WERI-Rb-1 (cell line): ENCODE results near the gene CD96.

Source experiments
- DNase-seq: peaks from one replicate; pipeline ENCODE4 v3.0.0-alpha.2; 2020
- H3K27ac ChIP-seq: fragments of 250-450 bp; sonication (Bioruptor Pico); 2 replicates; pipeline ENCODE4 v1.5.1; 2020; ENCODE audit warnings: mild to moderate bottlenecking, moderate library complexity
- H3K27me3 ChIP-seq: fragments of 250-450 bp; sonication (Bioruptor Pico); 2 replicates; pipeline ENCODE4 v1.5.1; 2021; ENCODE audit warnings: mild to moderate bottlenecking, low read depth, moderate library complexity; ENCODE audit not compliant: insufficient read depth, severe bottlenecking
- H3K36me3 ChIP-seq: fragments of 250-450 bp; sonication (Bioruptor Pico); 2 replicates; pipeline ENCODE4 v1.5.1; 2020; ENCODE audit warnings: mild to moderate bottlenecking, moderate library complexity
- H3K4me3 ChIP-seq: 2 replicates; pipeline ENCODE4 v1.5.1; 2011; ENCODE audit warnings: low read depth, mild to moderate bottlenecking, control low read depth, low read length
- H3K9me3 ChIP-seq: fragments of 250-450 bp; sonication (Bioruptor Pico); 2 replicates; pipeline ENCODE4 v1.5.1; 2021; ENCODE audit warnings: mild to moderate bottlenecking, moderate library complexity; ENCODE audit not compliant: severe bottlenecking
- TF ChIP-seq, protein P1 (sequence below): IDR thresholded peaks from 2 replicates; pipeline ENCODE4 v1.5.1; 2011; ENCODE audit warnings: low read depth, mild to moderate bottlenecking, control low read depth, inconsistent platforms, low read length

The CD96 gene

DNA sequence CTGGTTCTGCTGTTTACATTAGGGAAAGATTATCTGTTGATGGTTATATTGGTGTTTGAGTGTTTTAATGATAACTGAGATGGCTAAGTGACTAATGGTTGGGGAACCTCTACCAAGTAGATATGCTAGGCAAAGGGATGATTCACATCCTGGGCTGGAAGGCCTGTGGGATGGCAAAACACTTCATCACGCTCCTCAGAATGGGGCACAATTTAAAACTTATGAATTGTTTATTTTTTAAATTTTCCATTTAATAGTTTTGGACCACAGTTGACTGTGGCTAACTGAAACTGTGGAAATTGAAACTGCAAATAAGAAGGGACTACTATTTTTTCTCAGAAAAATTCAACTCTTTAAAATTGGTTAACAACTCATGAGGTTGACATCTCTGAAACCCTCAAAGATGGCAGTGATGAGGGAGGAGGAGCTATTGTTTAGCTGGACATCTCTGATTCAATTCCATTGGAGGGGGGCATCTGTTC, 153.7 kb downstream of the CD96 start:
- H3K27me3 ChIP-seq = no peaks in the 10 kb centered on the region
- no peak for DNase-seq
- H3K4me3 ChIP-seq = no peak overlapping the region
- H3K27ac ChIP-seq = no peak overlapping the region
- H3K36me3 ChIP-seq = no peaks in the 10 kb centered on the region
- TF ChIP-seq, protein P1, sequence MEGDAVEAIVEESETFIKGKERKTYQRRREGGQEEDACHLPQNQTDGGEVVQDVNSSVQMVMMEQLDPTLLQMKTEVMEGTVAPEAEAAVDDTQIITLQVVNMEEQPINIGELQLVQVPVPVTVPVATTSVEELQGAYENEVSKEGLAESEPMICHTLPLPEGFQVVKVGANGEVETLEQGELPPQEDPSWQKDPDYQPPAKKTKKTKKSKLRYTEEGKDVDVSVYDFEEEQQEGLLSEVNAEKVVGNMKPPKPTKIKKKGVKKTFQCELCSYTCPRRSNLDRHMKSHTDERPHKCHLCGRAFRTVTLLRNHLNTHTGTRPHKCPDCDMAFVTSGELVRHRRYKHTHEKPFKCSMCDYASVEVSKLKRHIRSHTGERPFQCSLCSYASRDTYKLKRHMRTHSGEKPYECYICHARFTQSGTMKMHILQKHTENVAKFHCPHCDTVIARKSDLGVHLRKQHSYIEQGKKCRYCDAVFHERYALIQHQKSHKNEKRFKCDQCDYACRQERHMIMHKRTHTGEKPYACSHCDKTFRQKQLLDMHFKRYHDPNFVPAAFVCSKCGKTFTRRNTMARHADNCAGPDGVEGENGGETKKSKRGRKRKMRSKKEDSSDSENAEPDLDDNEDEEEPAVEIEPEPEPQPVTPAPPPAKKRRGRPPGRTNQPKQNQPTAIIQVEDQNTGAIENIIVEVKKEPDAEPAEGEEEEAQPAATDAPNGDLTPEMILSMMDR = no peak
- H3K9me3 ChIP-seq = no peaks in the 10 kb centered on the region

DNA sequence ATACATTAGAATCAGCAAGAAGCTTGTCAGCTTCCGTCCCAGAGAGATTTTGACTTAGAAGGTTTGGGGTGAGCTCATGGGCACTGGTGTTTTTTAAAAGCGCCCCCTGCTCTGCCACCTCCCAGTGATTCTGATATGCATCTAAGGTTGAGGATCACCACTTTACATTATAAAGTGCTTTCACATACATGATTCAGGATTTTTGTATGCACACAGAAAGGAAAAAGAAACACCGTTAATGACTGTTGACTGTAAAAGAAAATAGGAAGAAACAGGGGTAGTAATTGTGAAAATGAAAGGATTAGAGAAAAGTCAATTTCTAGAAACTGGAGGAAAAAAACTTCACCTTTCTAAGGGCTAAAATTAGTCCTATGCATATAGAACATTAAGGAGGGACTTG, 158.1 kb downstream of the CD96 start:
- Histone ChIP-seq H3K9me3 (no peaks in the 10 kb centered on the region), H3K27ac (no peak overlapping the region), H3K36me3 (no peaks in the 10 kb centered on the region), H3K4me3 (no peak overlapping the region), H3K27me3 (no peaks in the 10 kb centered on the region)
- TF ChIP-seq, protein P1 = no peak
- DNase-seq = no peak

DNA sequence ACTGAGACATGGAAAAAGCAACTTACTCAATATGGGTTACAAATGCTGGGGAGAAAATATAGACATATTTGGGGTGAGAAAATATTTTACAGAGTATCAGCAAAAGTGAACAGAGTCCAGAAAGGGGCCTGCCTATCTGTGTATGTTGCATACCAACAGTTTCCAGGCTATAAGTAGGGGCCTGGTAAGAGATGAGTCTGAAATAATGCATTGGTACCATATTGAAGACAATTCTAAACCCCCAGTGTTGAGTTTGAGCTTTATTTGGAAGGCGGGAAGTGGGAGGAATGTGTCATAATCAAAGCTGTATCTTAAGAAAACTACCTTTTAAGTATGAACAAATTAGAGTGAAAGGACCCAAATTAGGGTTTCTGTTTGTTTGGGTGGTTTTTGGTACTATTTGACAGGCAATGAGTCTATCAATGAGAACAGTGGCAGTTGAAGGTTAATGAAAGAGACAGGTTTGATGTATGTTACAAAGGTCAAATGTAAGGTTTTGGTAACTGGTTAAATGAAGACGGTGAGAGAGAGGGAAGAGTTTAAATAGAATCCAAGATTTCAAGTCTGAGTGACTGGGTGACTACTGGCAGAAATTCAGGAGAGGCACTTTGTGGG, 159.4 kb downstream of the CD96 start:
- no peaks in the 10 kb centered on the region for H3K9me3 ChIP-seq
- TF ChIP-seq, protein P1 = no peak
- no peaks in the 10 kb centered on the region for H3K27me3 ChIP-seq
- DNase-seq = no peak
- H3K36me3 ChIP-seq = no peaks in the 10 kb centered on the region
- H3K4me3 ChIP-seq = no peak overlapping the region
- H3K27ac ChIP-seq = no peak overlapping the region
